Right cardiac atrium (tissue), 5 donors: ENCODE results near the gene PNISR. TPM values are rescaled to one million over a fixed set of nuclear protein-coding genes. Genes with fewer than 3 reads are reported as not detected.
"Not testable (repeated sequence)": the region's sequence is repeated elsewhere in the genome, so short reads cannot be mapped to it uniquely, and the experiment has no call there.

Experiments used
- ATAC-seq, 2 donors: fragments of 200-7000 bp; cut with Tn5 transposase; one replicate each; pipeline versions ENCODE4 v1.8.0 to v1.9.1; 2020; ENCODE audit warnings: moderate library complexity in 2 of 2, mild to moderate bottlenecking in 1 of 2
- DNase-seq, 3 donors: peaks; one replicate each; pipeline ENCODE4 v3.0.0-alpha.2; 2020
- H3K27ac ChIP-seq: one replicate; pipeline ENCODE4 v1.5.1; 2013; ENCODE audit warnings: mild to moderate bottlenecking, low read length, control low read depth, moderate library complexity
- H3K27me3 ChIP-seq: one replicate; pipeline ENCODE4 v1.6.1; 2013; ENCODE audit not compliant: control insufficient read depth, insufficient read depth
- H3K4me1 ChIP-seq: one replicate; pipeline ENCODE4 v1.6.1; 2013; ENCODE audit warnings: low read length; ENCODE audit not compliant: control insufficient read depth, insufficient read depth
- H3K4me3 ChIP-seq: one replicate; pipeline ENCODE4 v1.5.1; 2013; ENCODE audit warnings: low read length, control low read depth
- H3K9me3 ChIP-seq: one replicate; pipeline ENCODE4 v1.6.1; 2013; ENCODE audit warnings: low read length; ENCODE audit not compliant: control insufficient read depth
- WGBS: extraction: QIAGEN DNeasy Blood & Tissue Kit; methylation state at CpG from one replicate; pipeline ENCODE4 v1.1.7; 2013; 5-methylcytosine and 5-hydroxymethylcytosine counted together
- intact Hi-C, 4 donors: fragments of 100-400 bp; cut with DNase I; formaldehyde crosslinking; loops; one replicate each; pipeline versions ENCODE4 v1.11.0 to v1.14.0; 2022 to 2023
- long read RNA-seq, 4 donors: library from polyadenylated mRNA; unstranded; transcript quantifications; one replicate each; pipeline ENCODE4 v2.0.0, GENCODE V29; 2020 to 2021
- polyA plus RNA-seq: library from polyadenylated mRNA; stranded (reverse); fragments of 200-250 nt; gene quantifications from one replicate; pipeline ENCODE4 v1.2.3, GENCODE V29; 2013
- total RNA-seq, 4 donors: library from RNA; stranded (reverse); fragmentation: NEBNext Ultra II Directional; extraction: Animal tissue kit (Norgen Biotek cat#: 25700); gene quantifications; one replicate each; pipeline ENCODE4 v1.2.1, GENCODE V29; 2021
- donor health status: healthy with polysubstance abuse.
- donor health status: DM: no; HTN: yes; CAD: no.
- donor health status: DM: no; HTN: no; CAD: no.
- donor health status: DM: no; HTN: yes; CAD: no; lungs with severe emphysema.
- donor health status: DM: yes; HTN: yes; CAD: no.

Gene PNISR
- total RNA-seq (10 to 100 TPM; 62.4 to 79.2 (median 66.6) TPM), polyA plus RNA-seq (53.9 TPM)
- long read RNA-seq, donor 1, full-length matches to known transcripts = 55 of 98 reads
- long read RNA-seq, donor 1, partial matches to known transcripts = 10 of 98 reads
- long read RNA-seq, donor 1, other reads (novel, unspliced or antisense) = 33 of 98 reads
- long read RNA-seq, donor 2, full-length matches to known transcripts = 13 of 39 reads
- long read RNA-seq, donor 2, partial matches to known transcripts = 11 of 39 reads
- long read RNA-seq, donor 2, other reads (novel, unspliced or antisense) = 15 of 39 reads
- long read RNA-seq, donor 3, full-length matches to known transcripts = 24 of 83 reads
- long read RNA-seq, donor 3, partial matches to known transcripts = 36 of 83 reads
- long read RNA-seq, donor 3, other reads (novel, unspliced or antisense) = 23 of 83 reads
- long read RNA-seq, donor 4, full-length matches to known transcripts = 11 of 29 reads
- long read RNA-seq, donor 4, partial matches to known transcripts = 5 of 29 reads
- long read RNA-seq, donor 4, other reads (novel, unspliced or antisense) = 13 of 29 reads

GRCh38 chr6:99424761-99425646, at the start of gene PNISR:
Gene PNISR, minus strand, starts transcription at chr6:99425308. Its CDS starts 10,649 bp downstream, at chr6:99414659.
- ATAC-seq (peak; percentile 98), DNase-seq (peak; percentile 85 to 92 (median 90))
- under 1% methylated on average over 53 of the region's 53 CpGs for WGBS
- Histone ChIP-seq H3K4me3 (peak within 1 kb of the TSS; percentile 92), H3K27ac (peak within 1 kb of the TSS; percentile 100), H3K4me1 (peaks cover 10% of the 10 kb centered on the region), H3K9me3 (no peaks in the 10 kb centered on the region), H3K27me3 (no peaks in the 10 kb centered on the region)
- intact Hi-C loops = no loop called here

- Histone ChIP-seq H3K4me1 (no peaks in the 10 kb centered on the region), H3K27me3 (no peaks in the 10 kb centered on the region), H3K4me3 (no peak overlapping the region), H3K27ac (no peak overlapping the region), H3K9me3 (no peaks in the 10 kb centered on the region)
- intact Hi-C loops = no loop called here
- no peak for ATAC-seq
- DNase-seq = no peak
Measured at GRCh38 chr6:99473730-99474129, 48.6 kb upstream of the PNISR start.

GRCh38 chr6:99471638-99472037, 46.5 kb upstream of the PNISR start:
- no peaks in the 10 kb centered on the region for H3K4me1 ChIP-seq
- no peak overlapping the region for H3K4me3 ChIP-seq
- WGBS = 87% methylated on average over 2 of the region's 2 CpGs
- DNase-seq (no peak), ATAC-seq (no peak)
- H3K27me3 ChIP-seq = no peaks in the 10 kb centered on the region
- intact Hi-C loops = no loop called here
- no peaks in the 10 kb centered on the region for H3K9me3 ChIP-seq
- H3K27ac ChIP-seq = no peak overlapping the region

GRCh38 chr6:99467509-99468106, 42.5 kb upstream of the PNISR start:
- Histone ChIP-seq H3K27ac (no peak overlapping the region), H3K9me3 (no peaks in the 10 kb centered on the region), H3K4me1 (no peaks in the 10 kb centered on the region), H3K4me3 (no peak overlapping the region), H3K27me3 (no peaks in the 10 kb centered on the region)
- DNase-seq (no peak), ATAC-seq (no peak)
- 2% methylated on average over 3 of the region's 3 CpGs for WGBS
- intact Hi-C loops = loop anchor here (5.0 to 10.0 kb wide), 2 partner anchors 277 to 280 kb away; no protein-coding TSS in a partner anchor

- H3K4me3 ChIP-seq, H3K27ac ChIP-seq, ATAC-seq, DNase-seq, intact Hi-C loops, H3K9me3 ChIP-seq, H3K27me3 ChIP-seq, H3K4me1 ChIP-seq: not testable (repeated sequence)
- WGBS = 100% methylated on average over 2 of the region's 2 CpGs
Measured at GRCh38 chr6:99459133-99459532, 34.0 kb upstream of the PNISR start.

- DNase-seq = no peak
- Histone ChIP-seq H3K4me1 (no peaks in the 10 kb centered on the region), H3K4me3 (no peak overlapping the region), H3K27ac (no peak overlapping the region), H3K9me3 (no peaks in the 10 kb centered on the region), H3K27me3 (no peaks in the 10 kb centered on the region)
- WGBS = 91% methylated on average over 2 of the region's 2 CpGs
- intact Hi-C loops = no loop called here
- no peak for ATAC-seq
Measured at GRCh38 chr6:99458319-99458718, 33.2 kb upstream of the PNISR start.

- WGBS = 67% methylated on average over 4 of the region's 4 CpGs
- H3K9me3 ChIP-seq = no peaks in the 10 kb centered on the region
Measured at GRCh38 chr6:99446076-99446475, 21.0 kb upstream of the PNISR start.

GRCh38 chr6:99434702-99435530, 9.8 kb upstream of the PNISR start:
- Histone ChIP-seq H3K27ac (no peak overlapping the region), H3K4me1 (no peaks in the 10 kb centered on the region), H3K9me3 (no peaks in the 10 kb centered on the region), H3K27me3 (no peaks in the 10 kb centered on the region), H3K4me3 (no peak overlapping the region)
- 9% methylated on average over 3 of the region's 3 CpGs for WGBS
- DNase-seq (no peak), ATAC-seq (peak; percentile 33 to 44)
- intact Hi-C loops = loop anchor here in 1 of 4 donors (10.0 kb wide), 1 partner anchor 90 kb away; no protein-coding TSS in a partner anchor

More at GRCh38 chr6:99446076-99446475, 21.0 kb upstream of the PNISR start:
- intact Hi-C loops = no loop called here
- ATAC-seq (no peak), DNase-seq (no peak)
- H3K27ac ChIP-seq = no peak overlapping the region
- H3K4me1 ChIP-seq = no peaks in the 10 kb centered on the region
- no peak overlapping the region for H3K4me3 ChIP-seq
- no peaks in the 10 kb centered on the region for H3K27me3 ChIP-seq

- no peaks in the 10 kb centered on the region for H3K4me1 ChIP-seq
- no peak for ATAC-seq
- intact Hi-C loops = loop anchor here in 1 of 4 donors (10.0 kb wide), 1 partner anchor 92 kb away; no protein-coding TSS in a partner anchor
- 82% methylated on average over 2 of the region's 2 CpGs for WGBS
- H3K27me3 ChIP-seq = no peaks in the 10 kb centered on the region
- H3K27ac ChIP-seq = no peak overlapping the region
- no peak overlapping the region for H3K4me3 ChIP-seq
- no peaks in the 10 kb centered on the region for H3K9me3 ChIP-seq
- no peak for DNase-seq
Measured at GRCh38 chr6:99432877-99433276, 7.8 kb upstream of the PNISR start.

- DNase-seq (no peak), ATAC-seq (no peak)
- Histone ChIP-seq H3K4me3 (no peak overlapping the region), H3K9me3 (no peaks in the 10 kb centered on the region), H3K4me1 (no peaks in the 10 kb centered on the region), H3K27ac (no peak overlapping the region), H3K27me3 (no peaks in the 10 kb centered on the region)
- intact Hi-C loops = loop anchor here in 1 of 4 donors (10.0 kb wide), 1 partner anchor 93 kb away; no protein-coding TSS in a partner anchor
- WGBS = 93% methylated on average over 2 of the region's 2 CpGs
Measured at GRCh38 chr6:99431901-99432300, 6.8 kb upstream of the PNISR start.
